H1 (cell line): ENCODE data around the gene HMCES. TPM values are rescaled to one million over a fixed set of nuclear protein-coding genes. Genes with fewer than 3 reads are reported as not detected.

Experiments used
- POLR2AphosphoS5 ChIP-seq: IDR thresholded peaks from 2 replicates; pipeline ENCODE4 v1.6.1; 2011; ENCODE audit warnings: low read depth, low read length
- TAF7 ChIP-seq: optimal IDR thresholded peaks from 2 replicates; pipeline ENCODE3; 2011; ENCODE audit warnings: low read depth, mild to moderate bottlenecking, inconsistent platforms, low read length, moderate library complexity, borderline replicate concordance
- ZNF274 ChIP-seq: IDR thresholded peaks from 2 replicates; pipeline ENCODE4 v1.7.0; 2012; ENCODE audit warnings: low read length, borderline replicate concordance; ENCODE audit errors: extremely low read depth
- polyA plus RNA-seq, 7 experiments: library from polyadenylated mRNA; depleted of rRNA in 3 of 7; stranded (reverse) in 5 of 7; unstranded in 2 of 7; fragments of >200 nt in 5 of 7; fragments of 200-250 nt in 2 of 7; gene quantifications; 1 replicate in 5 of 7; 2 replicates in 1 of 7; 4 replicates in 1 of 7; pipeline versions ENCODE4 v1.2.1 to v1.2.3, GENCODE V29; 2011 to 2013; ENCODE audit warnings: missing spikeins in 2 of 7, mixed read lengths in 2 of 7
- total RNA-seq: library from RNA; stranded (reverse); fragmentation: NEBNext Ultra II Directional; extraction: Animal tissue kit (Norgen Biotek cat#: 25700); gene quantifications from 2 replicates; pipeline ENCODE4 v1.2.1, GENCODE V29; 2021

Gene HMCES
- total and polyA plus RNA-seq, 2 of the 8 experiments (the other 6 are each of a cell fraction or from before 2014, with no cell fraction given), result 27.6 to 49.5 TPM

DNA sequence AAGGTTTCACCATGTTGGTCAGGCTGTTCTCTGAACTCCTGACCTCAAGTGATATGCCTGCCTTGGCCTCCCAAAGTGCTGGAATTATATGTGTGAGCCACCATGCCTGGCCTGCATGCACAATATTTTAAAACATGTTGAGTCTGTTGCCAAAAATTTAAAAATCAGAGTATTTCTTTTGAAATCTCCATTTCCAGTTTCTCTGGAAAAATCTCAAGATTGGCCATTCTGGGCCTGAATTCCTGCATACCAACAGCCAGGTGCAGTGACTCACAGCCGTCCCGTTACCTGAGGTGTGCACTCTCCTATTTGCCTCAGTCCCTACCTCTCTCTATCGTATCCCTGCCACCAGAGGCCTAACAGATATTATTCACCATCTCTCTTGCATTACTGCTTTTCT is 44.2 kb upstream of the HMCES start (continued):
- TF ChIP-seq TAF7 (no peak), ZNF274 (no peak), POLR2AphosphoS5 (no peak)
- TF ChIP-seq, all 59 proteins: peak for 0
